A673 (cell line): ENCODE data around the gene TOMM7. TPM values are rescaled to one million over a fixed set of nuclear protein-coding genes. Genes with fewer than 3 reads are reported as not detected.

Source experiments
- BruUV-seq: library from RNA; stranded (reverse); fragments of 400-500 nt; replicated peaks from 2 replicates; lab custom pipeline; 2021; lab: Mats Ljungman, UMichigan
- CTCF ChIA-PET: fragments of 300-600 bp; sonication (Branson Sonifier 250); formaldehyde crosslinking; loops from one replicate; lab custom pipeline; 2022; ENCODE audit warnings: antibody characterized with exemption; lab: Charles Lee
- POLR2A ChIA-PET: fragments of 300-600 bp; sonication (Branson Sonifier 250); formaldehyde crosslinking; loops from one replicate; lab custom pipeline; 2022; ENCODE audit warnings: antibody characterized with exemption; ENCODE audit not compliant: low non-redundant PET; lab: Charles Lee
- DNase-seq: peaks from one replicate; pipeline ENCODE4 v3.0.0-alpha.2; 2015; ENCODE audit warnings: low spot score
- H3K27ac ChIP-seq: fragments of 200-600 bp; sonication (generic); 2 replicates; pipeline ENCODE4 v1.5.1; 2016; ENCODE audit warnings: mixed run types, low read depth, mild to moderate bottlenecking, mixed read lengths, antibody characterized with exemption, low read length; ENCODE audit not compliant: poor library complexity, severe bottlenecking
- H3K27me3 ChIP-seq: fragments of 200-600 bp; sonication (generic); replicated peaks from 2 replicates; pipeline ENCODE4 v1.6.1; 2017; ENCODE audit warnings: mixed run types, low read depth, mild to moderate bottlenecking, mixed read lengths, antibody characterized with exemption, low read length; ENCODE audit not compliant: insufficient read depth, poor library complexity
- H3K36me3 ChIP-seq: fragments of 200-600 bp; sonication (generic); 2 replicates; pipeline ENCODE4 v1.6.1; 2016; ENCODE audit warnings: mixed run types, mild to moderate bottlenecking, mixed read lengths, antibody characterized with exemption, low read length; ENCODE audit not compliant: insufficient read depth, poor library complexity, severe bottlenecking
- H3K4me1 ChIP-seq: fragments of 200-600 bp; sonication (generic); 2 replicates; pipeline ENCODE4 v1.6.1; 2017; ENCODE audit warnings: mixed run types, mild to moderate bottlenecking, mixed read lengths, antibody characterized with exemption, low read length; ENCODE audit not compliant: insufficient read depth, poor library complexity, severe bottlenecking
- H3K4me3 ChIP-seq: fragments of 200-600 bp; sonication (generic); 2 replicates; pipeline ENCODE4 v1.5.1; 2016; ENCODE audit warnings: low read depth, mixed run types, mild to moderate bottlenecking, mixed read lengths, low read length; ENCODE audit not compliant: poor library complexity, severe bottlenecking
- H3K9me3 ChIP-seq: fragments of 200-600 bp; sonication (generic); 2 replicates; pipeline ENCODE4 v1.6.1; 2016; ENCODE audit warnings: mixed run types, low read depth, mild to moderate bottlenecking, mixed read lengths, antibody characterized with exemption, low read length; ENCODE audit not compliant: poor library complexity, severe bottlenecking
- EZH2 ChIP-seq: fragments of 200-600 bp; sonication (generic); IDR thresholded peaks from 2 replicates; pipeline ENCODE4 v1.6.1; 2017; ENCODE audit warnings: borderline replicate concordance, low read depth, mild to moderate bottlenecking, mixed read lengths, antibody characterized with exemption, low read length; ENCODE audit not compliant: poor library complexity, severe bottlenecking
- intact Hi-C: fragments of 100-400 bp; cut with micrococcal nuclease; formaldehyde crosslinking; loops from one replicate; pipeline ENCODE4 v1.10.0; 2022; ENCODE audit not compliant: unreplicated experiment
- total RNA-seq: library from RNA; stranded (reverse); gene quantifications from 2 replicates; pipeline ENCODE4 v1.2.3, GENCODE V29; 2021
- TF ChIP-seq, protein P1 (sequence below): fragments of 300-800, 200-600 bp; sonication (generic); conservative IDR thresholded peaks from 2 replicates; pipeline ENCODE4 v1.5.1; 2017; ENCODE audit warnings: low read depth, mild to moderate bottlenecking, antibody characterized with exemption, low read length, moderate library complexity, mixed read lengths

The TOMM7 gene
- total RNA-seq, 1 experiment from 2014 or later, result 149 TPM

DNA sequence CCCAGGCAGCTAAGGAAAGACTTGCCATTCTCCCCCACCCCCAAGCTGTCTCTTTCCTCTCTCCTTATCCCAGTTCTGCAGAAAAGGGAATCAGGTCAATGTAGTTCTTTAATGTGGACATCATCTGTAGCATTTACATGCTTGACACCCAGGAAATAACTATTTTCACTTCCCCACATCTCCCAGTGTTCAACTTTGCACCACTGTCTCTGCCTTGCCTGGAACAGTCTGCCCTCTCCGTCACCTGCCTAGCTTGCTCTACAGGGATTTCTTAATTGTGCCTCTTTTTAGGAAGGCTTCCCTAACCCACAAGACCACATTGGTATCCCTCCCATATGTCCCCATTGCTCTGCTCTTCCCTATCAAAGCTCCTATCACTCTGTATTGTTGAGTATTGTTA, 45.9 kb upstream of the TOMM7 start:
- H3K27ac ChIP-seq, result no peak overlapping the region
- TF ChIP-seq, protein P1, sequence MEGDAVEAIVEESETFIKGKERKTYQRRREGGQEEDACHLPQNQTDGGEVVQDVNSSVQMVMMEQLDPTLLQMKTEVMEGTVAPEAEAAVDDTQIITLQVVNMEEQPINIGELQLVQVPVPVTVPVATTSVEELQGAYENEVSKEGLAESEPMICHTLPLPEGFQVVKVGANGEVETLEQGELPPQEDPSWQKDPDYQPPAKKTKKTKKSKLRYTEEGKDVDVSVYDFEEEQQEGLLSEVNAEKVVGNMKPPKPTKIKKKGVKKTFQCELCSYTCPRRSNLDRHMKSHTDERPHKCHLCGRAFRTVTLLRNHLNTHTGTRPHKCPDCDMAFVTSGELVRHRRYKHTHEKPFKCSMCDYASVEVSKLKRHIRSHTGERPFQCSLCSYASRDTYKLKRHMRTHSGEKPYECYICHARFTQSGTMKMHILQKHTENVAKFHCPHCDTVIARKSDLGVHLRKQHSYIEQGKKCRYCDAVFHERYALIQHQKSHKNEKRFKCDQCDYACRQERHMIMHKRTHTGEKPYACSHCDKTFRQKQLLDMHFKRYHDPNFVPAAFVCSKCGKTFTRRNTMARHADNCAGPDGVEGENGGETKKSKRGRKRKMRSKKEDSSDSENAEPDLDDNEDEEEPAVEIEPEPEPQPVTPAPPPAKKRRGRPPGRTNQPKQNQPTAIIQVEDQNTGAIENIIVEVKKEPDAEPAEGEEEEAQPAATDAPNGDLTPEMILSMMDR, result no peak
- TF ChIP-seq EZH2, result no peak
- H3K4me1 ChIP-seq, result no peaks in the 10 kb centered on the region
- H3K4me3 ChIP-seq, result no peak overlapping the region
- intact Hi-C loops, result no loop called here
- no peaks in the 10 kb centered on the region for H3K36me3 ChIP-seq
- H3K9me3 ChIP-seq, result no peaks in the 10 kb centered on the region
- no peaks in the 10 kb centered on the region for H3K27me3 ChIP-seq
- ChIA-PET POLR2A (no interaction called here), CTCF (no interaction called here)
- BruUV-seq, result no TSS peak
- DNase-seq, result no peak

DNA sequence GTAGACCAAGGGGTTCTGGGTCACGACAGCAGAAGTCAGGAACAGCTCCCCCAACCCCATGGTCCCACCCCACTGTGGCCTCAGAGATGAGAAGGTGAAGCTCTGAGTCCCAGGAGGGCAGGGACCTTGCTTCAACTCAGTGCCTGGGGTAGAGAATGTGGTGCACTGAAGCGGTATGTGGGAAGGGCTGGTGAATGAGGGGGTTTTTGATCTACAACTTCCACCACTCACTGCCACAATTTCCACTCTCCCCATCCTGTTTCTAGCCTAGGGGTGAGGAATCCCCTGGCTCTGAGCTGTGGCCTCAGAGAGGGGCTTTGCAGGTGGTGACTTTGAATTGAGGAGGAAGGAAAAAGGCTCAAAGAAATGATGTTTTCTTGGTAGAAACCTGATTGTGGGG, 44.9 kb upstream of the TOMM7 start:
- CTCF ChIA-PET, result no interaction called here
- no peak overlapping the region for H3K27ac ChIP-seq
- H3K36me3 ChIP-seq, result no peaks in the 10 kb centered on the region
- POLR2A ChIA-PET, result no interaction called here
- no peak for DNase-seq
- BruUV-seq, result no TSS peak
- no peak for TF ChIP-seq EZH2
- TF ChIP-seq, protein P1, result no peak
- intact Hi-C loops, result no loop called here
- H3K27me3 ChIP-seq, result no peaks in the 10 kb centered on the region
- H3K4me1 ChIP-seq, result no peaks in the 10 kb centered on the region
- no peak overlapping the region for H3K4me3 ChIP-seq
- no peaks in the 10 kb centered on the region for H3K9me3 ChIP-seq

DNA sequence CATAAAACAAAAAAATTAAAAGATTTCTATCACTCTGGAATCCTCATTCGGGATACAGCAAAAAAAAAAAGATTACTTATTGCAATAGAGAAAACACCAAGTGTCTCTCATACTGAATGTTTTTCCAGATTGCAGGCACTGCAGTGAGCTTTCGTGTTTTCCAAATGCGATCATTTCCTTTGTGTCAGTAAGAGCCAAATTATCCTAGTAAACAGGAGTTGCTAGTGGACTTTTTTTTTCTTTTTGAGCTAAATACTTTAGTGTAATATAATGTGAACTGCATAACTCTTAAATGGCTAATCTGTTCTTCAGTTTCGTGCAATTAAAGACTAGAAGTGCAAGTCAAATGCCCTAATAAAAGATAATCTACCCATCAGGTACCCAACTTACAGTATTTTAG, 44.4 kb upstream of the TOMM7 start:
- no TSS peak for BruUV-seq
- TF ChIP-seq, protein P1, result no peak
- no peak for TF ChIP-seq EZH2
- CTCF ChIA-PET, result no interaction called here

More for the DNA sequence above, 44.4 kb upstream of the TOMM7 start:
- no peaks in the 10 kb centered on the region for H3K36me3 ChIP-seq
- no peak overlapping the region for H3K27ac ChIP-seq
- H3K9me3 ChIP-seq, result no peaks in the 10 kb centered on the region
- POLR2A ChIA-PET, result no interaction called here
- intact Hi-C loops, result no loop called here
- no peaks in the 10 kb centered on the region for H3K27me3 ChIP-seq
- no peaks in the 10 kb centered on the region for H3K4me1 ChIP-seq
- no peak overlapping the region for H3K4me3 ChIP-seq
- DNase-seq, result no peak
